Astrocyte of the hippocampus (primary cell): ENCODE measurements around the gene TSGA10.
"Not testable (repeated sequence)": the region's sequence is repeated elsewhere in the genome, so short reads cannot be mapped to it uniquely, and the experiment has no call there.

Source experiments
- DNase-seq: peaks from one replicate; pipeline ENCODE4 v3.0.0; 2011; ENCODE audit warnings: low read depth, low spot score

Gene TSGA10

GRCh38 chr2:99153921-99154604 lies 679 bp downstream of the TSGA10 start:
- DNase-seq: peak; percentile 33

DNA sequence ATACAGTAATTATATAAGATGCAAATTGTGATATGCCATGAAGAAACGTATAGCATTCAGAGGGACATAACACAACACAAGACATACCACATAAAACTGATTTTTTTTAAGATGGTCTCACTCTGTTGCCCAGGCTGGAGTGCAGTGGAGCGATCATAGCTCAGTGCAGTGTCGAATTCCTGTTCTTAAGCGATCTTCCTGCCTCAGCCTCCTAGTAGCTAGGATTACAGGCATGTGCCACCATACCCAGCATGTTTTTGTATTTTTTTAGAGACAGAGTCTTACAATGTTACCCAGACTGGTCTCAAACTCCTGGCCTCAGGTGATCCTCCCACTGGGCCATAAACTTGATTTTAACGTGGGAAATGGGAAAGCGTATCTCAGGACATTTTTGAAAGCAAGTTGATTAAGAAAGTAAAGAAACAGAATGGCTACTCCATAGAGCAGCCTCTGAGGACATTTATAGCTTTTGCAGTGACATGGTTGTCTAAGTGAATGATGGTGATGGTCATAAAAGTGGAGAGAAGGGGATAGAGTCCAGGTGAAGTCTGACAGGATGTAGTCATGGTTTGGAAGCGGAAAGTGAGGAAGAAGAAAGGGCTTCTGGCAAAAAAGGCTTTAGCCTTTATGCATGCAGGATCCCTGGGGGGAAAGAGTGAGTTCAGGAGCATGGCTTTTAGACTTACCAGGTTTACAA lies 2.4 kb downstream of the TSGA10 start:
- DNase-seq: no peak

DNA sequence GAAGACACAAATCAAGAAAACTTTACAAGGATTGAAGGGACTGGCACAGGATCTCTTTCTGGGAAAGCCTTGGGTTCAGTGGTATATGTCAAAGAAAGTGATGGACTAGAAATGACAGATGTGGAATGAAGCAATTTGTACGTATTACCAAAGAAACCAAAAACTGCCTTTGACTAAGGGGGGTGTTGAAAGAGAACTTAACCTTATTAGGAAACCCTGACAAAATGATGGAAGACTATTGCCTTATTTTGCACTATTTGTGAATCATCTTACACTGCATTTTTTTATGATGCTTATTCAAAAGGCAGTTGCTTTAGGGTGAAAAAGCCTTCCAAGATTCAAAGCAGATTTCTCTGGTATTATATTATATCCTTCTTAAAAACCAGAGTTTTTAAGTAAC lies 4.0 kb downstream of the TSGA10 start:
- DNase-seq: no peak

DNA sequence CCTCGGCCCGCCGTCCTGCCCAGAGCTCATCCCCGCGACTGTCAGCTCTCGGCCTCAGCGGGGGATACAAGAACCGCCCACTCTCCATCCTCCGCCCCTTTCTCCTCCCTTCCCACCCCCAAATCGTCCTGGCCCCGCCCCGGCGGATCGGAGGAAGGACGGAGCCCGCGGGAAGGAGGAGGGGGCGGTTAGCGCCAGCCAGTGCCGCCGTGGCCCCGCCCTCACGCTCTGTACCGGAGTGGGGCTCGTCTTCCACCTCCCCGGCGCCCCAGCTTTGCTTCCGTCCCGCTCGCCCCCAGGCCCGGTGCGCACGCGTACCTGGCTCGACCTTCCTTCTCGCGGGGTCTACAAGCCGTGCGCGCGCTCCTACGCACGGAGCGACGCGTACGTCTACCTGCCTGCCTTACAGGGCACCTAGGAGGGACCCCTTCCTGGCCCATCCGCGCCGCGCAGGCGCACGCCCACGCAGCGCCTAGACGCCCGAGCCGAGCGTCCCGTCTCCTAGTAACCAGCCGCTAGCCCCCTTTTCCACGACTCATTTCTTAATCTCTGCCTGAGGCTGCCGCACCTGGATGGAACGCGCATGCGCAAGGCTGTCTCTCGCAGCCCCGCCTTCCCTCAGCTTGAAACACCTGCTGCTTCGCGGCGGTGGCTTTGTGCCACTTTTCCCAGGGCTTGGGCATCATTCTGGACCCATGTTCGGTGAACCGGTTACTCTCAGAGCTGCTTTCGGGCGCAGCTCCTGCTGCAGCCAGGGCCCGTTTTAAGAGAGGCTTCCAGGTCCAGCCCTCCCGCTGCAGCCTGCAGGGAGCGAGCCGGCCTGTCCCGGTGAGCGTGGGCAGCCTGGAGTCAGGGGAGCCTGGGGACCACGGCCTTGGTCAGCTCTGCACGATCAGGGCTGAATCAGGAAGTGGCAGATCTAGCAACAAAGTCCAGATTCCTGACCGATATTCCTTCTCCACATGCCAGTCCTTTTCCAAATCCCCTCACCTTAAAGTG lies 13.3 kb downstream of the TSGA10 start, which contains the start of gene C2orf15:
TSS of gene C2orf15 (plus strand) at position 598 of the 999 bp plus-strand sequence. CDS start 8,852 bp downstream, outside the sequence.
- peak; percentile 94 for DNase-seq

DNA sequence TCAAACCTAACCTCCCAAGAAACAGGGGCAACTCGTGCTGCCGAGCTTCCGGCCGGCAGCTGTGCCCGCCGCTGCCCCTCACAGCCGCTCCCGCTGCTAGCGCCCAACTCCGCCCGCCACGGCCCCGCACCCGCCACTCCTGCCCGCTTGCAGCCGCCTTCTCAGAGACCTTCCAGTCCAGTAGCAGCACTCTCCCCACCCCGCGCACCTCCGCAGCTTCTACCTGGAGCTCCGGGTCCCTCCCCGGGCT lies 14.0 kb downstream of the TSGA10 start:
- no peak for DNase-seq

DNA sequence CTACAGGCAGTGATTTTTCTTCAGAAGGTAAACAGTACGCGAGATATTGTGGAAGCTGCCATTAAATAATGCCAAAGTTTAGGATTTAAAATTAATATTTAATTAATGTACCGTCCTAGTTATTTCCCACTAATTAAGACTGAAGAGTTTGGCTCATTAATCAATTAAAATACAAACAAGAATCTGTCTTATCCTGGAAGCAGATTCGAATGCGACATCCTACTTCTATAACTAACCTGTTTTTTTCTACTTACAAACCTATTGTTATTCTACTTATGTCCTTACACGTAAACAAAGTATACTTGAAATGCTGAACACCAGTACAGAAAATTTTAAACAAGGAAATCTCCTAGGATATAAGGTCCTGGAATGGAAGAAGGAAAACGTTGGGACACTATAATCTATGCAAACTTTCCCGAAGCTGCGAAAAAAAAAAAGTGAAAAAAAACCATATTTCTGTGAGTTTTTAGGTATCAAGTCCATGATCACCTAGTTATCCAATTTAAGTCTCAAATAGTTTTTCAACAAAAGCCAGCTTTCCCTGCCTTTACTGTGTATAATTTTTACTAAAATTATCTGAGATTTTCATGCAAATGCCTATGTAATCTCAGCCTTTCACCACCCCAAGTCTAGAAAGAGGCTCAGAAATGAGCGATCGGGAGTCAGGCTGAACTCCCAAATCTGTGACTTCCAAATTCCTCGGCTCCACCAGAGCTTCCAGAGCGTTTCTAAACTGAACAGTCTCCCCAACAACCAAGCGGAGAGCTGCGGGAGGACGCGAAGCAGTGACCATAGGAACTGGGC lies 14.5 kb downstream of the TSGA10 start:
- DNase-seq: no peak

DNA sequence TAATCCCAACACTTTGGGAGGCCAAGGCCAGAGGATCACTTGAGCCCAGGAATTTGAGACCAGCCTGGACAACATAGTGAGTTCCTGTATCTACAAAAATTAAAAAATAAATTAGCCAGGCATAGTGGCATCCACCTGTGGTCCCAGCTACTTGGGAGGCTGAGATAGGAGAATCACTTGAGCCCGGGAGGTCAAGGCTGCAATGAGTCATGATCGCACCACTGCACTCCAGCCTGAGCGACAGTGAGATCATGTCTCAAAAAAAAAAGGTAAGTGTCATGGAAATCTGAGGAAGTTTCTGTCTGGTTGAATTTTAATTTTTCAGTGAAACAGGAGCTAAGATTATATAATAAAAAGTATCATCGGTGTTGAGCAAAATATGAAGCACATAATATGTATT lies 15.7 kb downstream of the TSGA10 start:
- DNase-seq: no peak

- not testable (repeated sequence) for DNase-seq
These were observed 19.6 kb downstream of the TSGA10 start for GRCh38 chr2:99135044-99135556.

DNA sequence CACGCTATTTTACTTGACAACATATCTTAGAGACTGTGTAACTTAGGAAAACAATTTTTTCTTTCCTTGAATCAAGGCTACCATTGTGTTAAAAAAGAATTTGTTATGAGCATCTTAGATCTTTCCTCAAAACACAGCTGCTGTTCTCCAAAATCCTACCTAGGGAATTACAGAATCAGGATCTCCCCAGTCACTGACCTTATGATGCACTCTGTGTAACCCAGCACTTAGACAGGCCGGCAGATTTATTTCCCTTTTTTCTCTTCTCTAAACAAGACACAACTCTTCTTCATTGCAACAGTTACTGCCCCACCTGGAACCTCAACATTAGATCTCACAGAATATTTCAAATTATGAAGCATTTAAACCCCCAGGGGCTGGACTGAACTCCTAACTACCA lies 26.8 kb downstream of the TSGA10 start:
- no peak for DNase-seq

DNA sequence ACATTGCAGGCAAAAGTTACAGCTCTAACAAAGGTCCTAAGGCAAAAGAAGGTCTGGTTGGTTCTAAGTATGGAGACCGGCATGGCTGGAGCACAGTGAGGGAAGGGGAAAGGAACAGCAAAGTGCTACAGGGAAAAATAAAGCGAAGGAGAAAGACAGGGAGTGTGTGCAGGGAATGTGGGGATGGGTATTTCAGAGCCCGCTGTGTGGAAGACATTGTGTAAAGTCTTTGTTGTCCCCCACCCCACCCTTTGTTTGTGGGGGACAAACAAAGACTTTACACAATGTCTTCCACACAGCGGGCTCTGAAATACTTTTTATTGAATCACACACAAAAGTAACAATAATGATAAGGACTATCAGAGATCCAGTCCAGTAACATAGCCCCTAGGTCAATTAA lies 42.1 kb downstream of the TSGA10 start:
- no peak for DNase-seq

DNA sequence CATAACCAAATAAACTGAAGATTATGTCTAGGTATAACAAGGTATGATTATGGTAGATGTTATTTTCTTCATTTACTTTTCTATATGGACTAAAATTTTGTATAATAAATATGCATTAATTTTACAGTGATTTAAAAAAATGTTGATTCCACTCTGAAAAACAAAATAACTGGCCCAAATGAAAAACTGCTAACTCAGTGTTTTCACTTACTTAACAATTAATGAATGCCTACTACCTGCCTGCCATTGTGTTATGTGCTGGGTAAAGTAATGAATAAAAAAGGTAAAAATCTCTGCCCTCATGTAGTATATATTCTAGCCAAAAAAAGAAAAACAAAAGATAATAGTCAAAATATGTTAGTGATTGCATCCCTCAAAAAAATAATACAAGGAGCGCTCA lies 42.8 kb downstream of the TSGA10 start:
- no peak for DNase-seq

- DNase-seq: no peak
These were observed 43.5 kb downstream of the TSGA10 start for GRCh38 chr2:99111236-99111635.

GRCh38 chr2:99106913-99107312 lies 47.8 kb downstream of the TSGA10 start:
- no peak for DNase-seq

GRCh38 chr2:99104006-99104405 lies 50.7 kb downstream of the TSGA10 start:
- DNase-seq: no peak

DNA sequence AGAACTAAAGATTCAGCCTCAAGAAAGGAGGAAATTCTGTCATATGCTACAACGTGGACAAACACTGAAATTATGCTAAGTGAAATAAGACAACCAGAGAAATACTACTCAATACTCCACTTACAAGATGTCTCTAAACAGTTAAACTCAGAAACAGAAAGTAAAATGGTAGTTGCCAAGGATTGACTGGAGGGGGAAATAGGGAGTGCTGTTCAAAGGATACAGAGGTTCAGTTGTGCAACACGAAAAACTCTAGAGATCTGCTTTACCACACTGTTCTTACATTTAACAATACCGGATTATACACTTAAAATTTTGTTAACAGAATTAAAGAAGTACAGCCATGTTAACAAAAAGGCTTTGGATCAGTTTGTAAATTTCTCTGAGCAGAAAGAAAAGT lies 53.0 kb downstream of the TSGA10 start:
- no peak for DNase-seq

DNA sequence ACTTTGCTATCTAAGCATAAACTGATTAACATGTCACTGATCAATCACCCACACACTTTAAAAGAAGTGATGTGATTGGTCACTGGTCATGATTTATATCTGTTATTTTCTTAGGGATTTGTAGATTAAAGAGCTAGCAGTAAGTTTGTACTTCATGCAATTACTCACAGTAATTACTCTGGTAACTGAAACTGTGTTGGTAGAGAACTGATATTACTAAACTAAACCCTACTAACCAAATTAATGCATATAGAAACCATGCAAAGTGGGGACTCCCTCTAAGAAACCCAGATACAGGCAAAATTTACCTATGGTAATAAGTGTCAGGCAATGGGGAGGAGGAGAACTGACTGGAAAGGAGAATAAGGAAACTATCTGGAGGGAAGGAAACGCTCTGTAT lies 58.0 kb downstream of the TSGA10 start:
- no peak for DNase-seq

DNA sequence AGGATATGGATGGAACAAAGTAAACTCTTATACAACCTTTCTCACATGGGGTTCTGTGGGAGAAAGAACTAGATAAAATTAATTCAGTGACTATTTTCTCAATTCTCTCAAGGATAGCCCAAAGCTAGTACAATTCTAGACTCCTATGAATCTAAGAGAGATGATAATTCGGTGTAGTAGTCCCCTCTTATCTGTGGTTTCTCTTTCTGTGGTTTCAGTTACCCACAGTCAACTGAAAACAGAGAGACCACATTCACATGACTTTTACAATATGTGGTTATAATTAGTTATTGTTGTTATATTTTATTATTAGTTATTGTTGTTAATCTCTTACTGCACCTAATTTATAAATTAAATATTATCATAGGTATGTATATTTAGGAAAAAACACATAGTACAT lies 66.7 kb downstream of the TSGA10 start:
- DNase-seq: no peak

- no peak for DNase-seq
These were observed 68.4 kb downstream of the TSGA10 start for GRCh38 chr2:99086385-99086784.

DNA sequence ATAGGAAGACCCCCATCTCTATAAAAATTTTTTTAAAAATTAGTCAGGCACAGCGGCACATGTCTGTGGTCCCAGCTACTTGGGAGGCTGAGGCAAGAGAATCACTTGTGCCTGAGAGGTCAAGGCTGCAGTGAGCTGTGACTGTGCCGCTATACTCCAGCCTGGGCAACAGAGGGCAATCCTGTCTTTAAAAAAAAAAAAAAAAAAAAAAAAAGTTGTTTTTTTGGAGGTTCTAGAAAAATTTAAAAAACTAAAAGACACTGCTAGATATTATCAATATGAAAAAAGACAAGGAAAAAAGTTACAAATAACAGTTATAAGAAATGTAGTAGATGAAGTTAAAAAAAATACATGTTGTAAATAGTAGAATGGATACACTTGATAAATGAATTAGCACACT lies 69.3 kb downstream of the TSGA10 start:
- no peak for DNase-seq

DNA sequence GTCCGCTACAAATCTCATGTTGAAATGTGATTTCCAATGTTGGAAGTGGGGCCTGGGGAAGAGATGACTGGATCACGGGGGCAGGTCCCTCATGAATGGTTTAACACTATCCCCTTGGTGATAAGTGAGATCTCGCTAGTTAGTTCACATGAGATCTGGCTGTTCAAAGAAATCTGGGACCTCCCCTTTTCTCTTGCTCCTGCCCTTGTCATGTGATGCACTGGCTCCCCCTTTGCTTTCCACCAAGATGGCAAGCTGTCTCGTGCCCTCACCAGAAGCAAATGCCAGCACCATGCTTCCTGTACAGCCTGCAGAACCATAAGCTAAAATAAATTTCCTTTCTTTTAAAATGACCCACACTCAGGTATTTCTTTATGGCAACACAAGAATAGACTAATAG lies 70.5 kb downstream of the TSGA10 start:
- DNase-seq: no peak

- DNase-seq: no peak
These were observed 72.9 kb downstream of the TSGA10 start for GRCh38 chr2:99081891-99082290.
